PC-3 (cell line): ENCODE results near the gene SCART1.

Experiments used
- CTCF ChIP-seq: fragments of 300-600 bp; sonication (generic); conservative IDR thresholded peaks from 2 replicates; pipeline ENCODE4 v1.5.1; 2017; ENCODE audit warnings: antibody characterized with exemption, low read depth, mild to moderate bottlenecking, low read length
- EZH2 ChIP-seq: fragments of 300-600 bp; sonication (generic); IDR thresholded peaks from one replicate; pipeline ENCODE4 v1.6.1; 2017; ENCODE audit warnings: antibody characterized with exemption, mild to moderate bottlenecking, low read length; ENCODE audit not compliant: unreplicated experiment
- EZH2phosphoT487 ChIP-seq: fragments of 300-600 bp; sonication (generic); IDR thresholded peaks from 2 replicates; pipeline ENCODE4 v1.6.1; 2018; ENCODE audit warnings: mild to moderate bottlenecking, antibody characterized with exemption, low read length, borderline replicate concordance

GRCh38 chr10:133455196-133455595 lies 1.5 kb downstream of the SCART1 start:
- no peak for TF ChIP-seq CTCF
- no peak for TF ChIP-seq EZH2phosphoT487
- TF ChIP-seq EZH2 = no peak
